COR-L47 (cell line): ENCODE measurements around the gene AFF3.

ENCODE experiments used
- DNase-seq: peaks from one replicate; lab custom pipeline; 2025; lab: John Stamatoyannopoulos, UW

Gene AFF3

DNA sequence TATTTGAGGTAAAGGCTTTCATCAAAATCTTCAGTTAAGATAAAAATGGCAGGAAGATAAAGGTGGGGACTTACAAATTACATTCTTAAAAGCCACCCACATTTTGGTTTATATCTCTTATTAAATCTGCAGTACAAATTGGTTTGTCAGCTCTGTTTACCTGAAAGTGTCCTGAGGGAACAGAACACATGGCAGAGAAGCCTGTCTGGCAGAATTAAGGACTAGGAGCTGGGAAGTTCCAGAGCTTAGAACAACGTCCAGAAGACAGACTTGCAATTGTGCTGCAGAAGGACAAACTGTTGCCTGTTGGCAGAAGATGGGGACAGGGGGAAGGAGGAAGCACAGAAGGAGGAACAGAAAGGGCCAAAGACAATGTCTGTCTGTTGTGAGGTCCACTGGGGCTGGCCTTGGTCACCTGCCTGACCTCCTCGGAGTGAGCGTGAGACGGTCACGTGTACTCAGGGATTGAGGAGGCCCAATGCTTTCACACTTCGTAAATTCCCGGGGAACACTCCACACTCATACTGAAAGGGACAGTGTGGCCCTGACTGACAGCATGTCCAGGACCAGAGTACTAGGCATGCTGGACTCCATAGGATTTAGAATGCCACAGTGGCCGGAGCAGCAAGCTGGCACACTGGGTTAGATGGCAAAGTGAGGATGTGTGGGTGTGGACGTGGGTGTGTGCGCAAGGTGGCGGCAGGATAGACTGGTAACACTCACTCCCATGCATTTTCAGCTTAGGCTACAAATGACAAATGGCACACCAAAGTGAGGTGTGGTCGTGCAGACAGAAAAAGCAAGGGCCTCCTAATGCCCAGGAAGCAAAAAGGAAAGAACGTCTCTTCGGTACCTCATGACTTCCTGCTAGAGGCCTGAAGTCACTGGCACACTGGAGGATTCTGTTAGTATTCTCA lies 441.6 kb downstream of the AFF3 start:
- no peak for DNase-seq

DNA sequence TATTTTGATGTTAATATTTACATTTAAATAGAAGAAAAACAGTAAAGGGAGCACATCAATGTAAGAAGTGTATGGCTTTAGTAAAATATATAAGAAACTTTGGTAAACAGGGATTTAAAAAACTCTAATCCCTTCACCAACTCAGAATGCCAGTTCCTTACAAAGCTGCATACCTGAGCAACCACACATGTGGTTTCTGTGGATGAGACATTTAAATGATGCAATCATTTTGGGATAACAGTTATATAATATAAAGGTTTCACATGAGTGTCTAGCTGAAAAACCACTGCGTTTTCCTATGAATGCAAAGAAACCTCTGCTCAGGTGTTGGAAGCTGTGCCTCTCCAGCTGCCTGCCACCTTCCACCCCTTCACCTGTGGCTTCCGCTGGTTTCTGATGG lies 443.5 kb downstream of the AFF3 start:
- DNase-seq: no peak

DNA sequence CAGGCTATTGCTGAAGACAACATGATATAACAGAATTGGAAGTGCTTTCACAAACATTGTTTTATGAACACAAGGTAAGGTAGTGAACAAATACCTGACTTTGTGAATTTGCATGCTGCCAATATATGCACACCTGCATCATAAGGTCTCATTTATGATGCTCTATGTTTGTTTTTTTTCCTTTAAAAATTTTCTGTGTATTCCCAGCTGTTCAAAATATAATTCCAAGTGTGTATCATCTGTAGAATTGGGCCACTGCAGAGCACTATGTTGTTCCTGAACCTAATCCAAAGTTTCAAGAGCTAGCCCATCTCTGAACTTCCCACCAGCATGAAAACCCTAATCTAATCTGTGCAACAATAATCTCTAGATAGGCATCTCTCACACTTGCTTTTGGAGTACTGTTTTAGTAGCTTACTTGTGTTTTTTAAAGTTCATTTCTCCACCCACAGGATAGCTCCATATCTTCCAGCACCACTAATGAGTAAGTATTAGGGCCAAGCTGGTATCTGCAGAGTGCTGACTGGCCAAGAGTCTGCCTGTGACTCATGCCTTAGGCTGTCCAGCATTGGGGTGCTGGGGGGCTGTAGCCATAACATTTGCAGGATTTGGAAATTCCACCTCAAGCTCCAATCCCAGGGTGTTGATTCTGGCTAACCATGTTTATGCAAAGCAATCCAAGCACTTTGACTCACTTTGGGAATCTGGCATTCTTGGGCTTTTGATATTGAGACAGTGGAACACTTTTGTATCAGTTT lies 444.4 kb downstream of the AFF3 start:
- no peak for DNase-seq

DNA sequence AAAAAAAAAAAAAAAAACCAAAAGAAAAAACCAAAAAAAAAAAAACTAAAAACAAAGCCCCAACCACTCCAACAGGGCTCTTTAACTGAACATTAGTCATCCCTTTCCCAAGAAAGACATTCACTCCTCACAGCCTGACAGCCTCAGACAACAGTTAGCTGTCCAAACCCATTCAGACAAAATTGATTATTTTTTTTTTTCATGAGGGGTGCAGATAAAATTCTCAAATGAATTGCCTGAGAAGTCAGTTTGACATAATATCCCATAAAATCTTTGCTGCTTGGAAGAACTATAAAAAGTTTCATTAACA lies 446.5 kb downstream of the AFF3 start:
- DNase-seq: no peak

DNA sequence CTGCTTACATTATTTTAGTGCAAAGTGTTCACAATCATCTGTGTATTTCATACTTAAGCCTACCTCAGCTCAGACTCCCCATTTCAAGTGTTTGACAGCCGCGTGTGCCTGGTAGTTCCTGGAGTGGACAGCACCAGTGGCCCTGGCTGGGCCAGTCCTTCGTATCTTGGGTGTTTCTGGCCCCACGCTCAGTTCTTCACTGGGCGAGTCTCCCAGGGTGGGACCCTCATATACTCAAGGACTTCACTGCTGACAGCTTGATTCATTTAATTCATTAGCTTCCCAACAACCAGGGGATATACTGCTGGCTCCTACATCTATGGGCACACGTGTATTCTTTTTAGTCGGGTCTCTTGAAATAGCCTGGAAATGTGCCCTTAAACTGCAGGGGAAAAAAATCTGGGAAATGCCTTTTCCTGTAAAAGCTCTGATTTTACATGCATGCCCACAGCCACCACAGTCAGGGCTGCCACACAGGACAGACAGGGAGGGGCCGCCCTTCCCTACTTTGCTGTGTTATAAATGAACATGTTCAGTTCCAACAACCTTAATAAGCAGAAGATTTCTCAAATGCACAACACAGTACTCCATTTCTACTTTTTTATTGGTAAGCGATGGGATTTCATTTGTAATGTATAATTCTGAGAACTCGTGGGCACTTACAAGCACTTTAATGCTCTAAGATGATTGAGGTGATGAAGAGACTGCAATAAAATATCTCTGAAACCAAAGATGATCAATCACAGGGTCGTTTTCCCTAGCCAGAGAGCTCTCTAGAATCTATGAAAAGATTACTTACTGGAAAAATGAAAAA lies 447.1 kb downstream of the AFF3 start:
- DNase-seq: no peak

DNA sequence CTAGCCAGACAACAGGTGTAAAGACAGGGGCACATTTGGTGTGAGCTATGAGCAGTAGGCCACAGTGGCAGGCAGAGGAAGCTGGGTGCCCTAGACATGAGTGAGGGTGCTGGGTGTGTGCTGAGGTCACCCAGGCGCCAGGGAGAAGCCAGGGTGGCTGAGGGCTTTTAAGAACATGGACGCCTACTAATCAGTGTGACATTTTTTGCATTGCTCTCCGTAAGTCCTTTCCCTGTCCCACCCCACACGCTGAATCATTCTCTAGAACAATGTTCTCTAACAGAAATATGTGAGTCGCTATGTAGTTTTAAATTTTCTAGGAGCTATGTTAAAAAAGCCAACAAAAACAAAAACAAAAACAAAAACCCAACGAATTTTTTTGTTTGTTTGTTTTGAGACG lies 448.1 kb downstream of the AFF3 start:
- DNase-seq: no peak

DNA sequence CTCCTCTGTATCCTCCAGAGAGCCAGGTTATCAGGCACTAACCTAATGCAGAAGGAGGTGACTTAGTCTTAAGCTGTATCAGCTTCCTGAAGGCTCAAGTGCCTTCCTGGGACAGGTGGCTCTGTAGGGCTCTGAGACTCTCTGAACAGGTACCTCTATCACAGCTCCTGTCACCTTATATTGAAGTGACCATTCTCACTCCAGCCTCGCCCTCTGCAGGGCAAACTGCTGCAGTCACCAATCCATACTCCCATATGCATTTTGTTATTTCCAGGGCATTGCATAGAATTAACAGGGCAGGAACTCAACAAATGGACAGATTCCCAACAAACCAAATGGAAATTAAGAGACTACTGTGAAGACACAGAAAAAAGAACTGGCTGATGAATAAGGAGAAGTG lies 449.6 kb downstream of the AFF3 start:
- no peak for DNase-seq

DNA sequence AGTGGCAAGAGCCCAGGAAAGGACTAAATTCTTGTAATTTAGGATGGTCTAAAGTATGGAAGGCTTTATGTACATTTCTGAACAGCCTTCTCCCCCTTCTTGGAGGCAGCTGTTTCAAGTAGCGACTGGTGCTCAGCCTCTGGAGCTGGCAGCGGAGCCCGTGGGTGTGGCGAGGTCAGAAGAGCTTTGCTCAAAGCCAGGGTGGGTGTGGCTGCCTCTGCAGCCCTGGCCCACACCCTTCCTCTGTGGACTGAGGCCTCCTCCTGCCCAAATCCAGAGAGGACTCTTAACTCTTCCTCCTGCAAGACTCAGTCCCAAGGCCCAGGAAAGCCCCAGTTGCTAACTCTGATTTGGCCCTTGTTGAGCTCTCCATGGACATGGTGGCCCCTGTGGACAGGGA lies 450.5 kb downstream of the AFF3 start:
- no peak for DNase-seq

DNA sequence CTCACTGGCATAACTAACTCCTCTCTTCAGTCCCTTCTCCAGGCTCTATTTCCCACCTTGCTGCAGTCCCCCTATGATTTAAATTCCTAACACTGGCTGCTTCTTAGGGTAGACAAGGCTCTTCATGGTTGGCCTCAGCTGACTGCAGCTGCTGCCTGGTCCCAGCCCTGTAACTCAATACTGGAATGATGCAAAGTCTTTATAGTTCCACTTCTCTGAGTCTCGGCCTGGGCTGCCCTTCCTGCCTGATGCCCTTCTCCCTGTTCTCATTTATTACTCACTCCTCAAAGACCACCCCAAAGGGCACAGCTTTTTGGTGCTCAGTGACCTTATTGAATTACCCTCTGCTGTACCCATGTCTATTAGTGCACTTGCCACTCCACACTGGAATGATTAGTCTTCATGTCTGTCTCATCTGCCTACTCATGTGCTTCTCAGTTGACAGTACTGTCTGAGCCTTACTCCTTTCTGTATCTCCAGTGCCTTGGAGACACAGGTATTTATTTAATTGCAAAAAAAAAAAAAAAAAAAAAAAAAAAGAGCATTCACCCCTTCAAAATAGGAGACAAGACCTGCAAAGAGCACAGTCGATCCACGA lies 453.1 kb downstream of the AFF3 start:
- DNase-seq: no peak

DNA sequence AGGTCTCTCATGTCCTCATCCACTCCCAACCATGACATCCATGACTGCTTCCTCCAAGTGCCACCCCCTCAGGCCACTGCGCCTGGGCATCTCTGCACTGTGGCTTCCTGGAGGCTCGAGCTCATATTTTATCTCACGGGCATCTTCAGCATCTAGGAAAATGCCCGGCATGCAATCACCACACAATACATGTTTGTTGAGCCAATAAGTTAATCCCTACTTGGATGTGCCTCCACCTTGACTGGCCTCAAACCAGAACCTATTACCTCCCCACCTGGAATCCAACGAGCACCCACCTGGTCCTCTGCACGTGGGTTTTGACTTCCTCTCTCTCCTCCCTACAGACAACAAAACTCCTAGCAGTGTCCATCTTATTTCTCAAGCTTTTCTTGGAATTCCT lies 453.7 kb downstream of the AFF3 start:
- DNase-seq: no peak

DNA sequence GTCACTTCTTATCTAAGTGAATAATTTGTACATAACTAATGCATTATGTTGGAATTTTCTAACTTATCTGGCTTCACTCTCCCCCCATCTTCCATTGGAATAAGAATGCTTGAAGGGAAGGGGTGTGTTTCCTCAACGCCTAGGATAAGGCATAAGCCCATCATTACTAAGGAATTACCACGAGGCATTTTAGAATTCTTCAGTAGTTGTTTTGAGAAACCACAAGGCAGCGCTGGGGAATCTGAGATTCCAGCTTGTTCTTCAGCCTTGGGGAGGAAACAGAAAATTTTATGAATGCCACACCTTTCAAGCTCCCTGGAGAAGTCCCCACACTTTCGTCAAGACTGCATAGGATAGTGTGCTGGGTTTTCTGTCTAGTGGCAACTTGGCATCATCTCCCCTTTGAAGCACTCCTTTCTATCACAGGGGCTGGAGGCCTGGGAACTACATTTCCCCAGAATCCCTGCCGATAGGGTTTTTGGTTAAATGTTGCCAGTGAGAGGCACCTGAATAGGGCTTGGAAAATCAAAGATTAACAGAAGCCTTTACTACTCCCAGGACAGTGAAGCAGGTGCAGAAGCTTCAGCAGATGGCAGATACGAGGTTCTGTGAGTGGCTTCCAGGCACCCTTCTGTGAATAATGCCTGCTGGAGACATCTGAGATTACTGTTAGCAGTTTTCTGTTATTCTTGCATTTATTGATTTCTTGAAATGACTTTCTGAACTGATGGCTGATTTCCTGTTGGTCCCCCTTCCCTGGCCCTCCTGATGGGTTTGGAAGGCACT lies 459.9 kb downstream of the AFF3 start:
- DNase-seq: no peak

DNA sequence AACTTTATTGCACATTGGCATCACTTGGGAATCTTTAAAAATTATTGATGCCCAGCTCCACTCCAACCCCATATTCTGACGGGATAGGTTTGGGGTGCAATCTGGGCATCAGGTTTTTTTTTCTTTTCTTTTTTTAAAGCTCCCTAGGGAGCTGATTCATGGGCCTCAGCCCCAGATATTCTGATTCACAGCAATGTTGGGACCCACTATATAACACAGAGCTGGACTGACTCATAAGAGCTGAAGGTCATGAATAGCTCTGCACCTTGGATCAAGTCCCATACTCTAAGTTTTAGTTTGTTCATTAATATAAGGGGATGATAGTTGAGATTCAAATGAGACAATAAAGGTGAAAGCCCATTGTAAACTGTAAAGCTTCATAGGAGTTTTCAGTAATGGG lies 461.4 kb downstream of the AFF3 start:
- no peak for DNase-seq

DNA sequence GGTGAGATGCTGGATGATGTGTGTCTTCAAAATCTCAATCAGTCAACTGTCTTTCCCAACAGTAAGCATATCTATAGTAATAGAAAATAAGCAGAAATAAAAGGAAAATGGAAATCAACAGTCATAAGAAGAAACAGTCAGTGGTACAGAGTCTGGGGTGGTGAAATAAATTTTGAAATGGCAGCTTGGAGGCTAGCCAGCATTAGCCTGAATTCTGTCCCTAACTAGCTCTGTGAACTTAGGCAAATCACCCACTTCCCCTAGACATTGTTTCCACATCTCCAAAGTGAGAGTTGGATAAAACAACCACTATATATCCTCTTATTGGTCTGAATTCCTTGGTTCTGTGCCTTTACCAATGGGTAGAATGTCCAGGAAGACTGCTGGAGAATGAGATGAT lies 462.9 kb downstream of the AFF3 start:
- DNase-seq: no peak

DNA sequence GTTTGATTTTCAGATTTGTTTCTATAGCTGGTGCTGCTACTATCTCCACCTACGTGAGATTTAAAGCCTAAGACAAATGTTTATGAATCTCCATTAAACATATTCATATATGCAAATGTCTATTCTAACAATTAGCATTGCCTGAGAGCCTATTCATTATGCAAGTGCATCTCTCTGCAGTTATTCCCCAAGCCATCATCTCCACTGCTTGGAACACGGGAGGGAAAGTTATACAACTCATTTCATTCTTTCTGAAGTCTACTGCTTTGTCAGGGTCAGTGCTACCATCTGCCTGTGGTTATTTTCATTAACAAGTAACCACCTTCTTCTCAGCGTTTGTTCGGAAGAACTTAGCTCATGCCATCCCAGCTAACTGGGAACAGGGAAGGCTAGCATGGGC lies 463.8 kb downstream of the AFF3 start:
- DNase-seq: no peak

DNA sequence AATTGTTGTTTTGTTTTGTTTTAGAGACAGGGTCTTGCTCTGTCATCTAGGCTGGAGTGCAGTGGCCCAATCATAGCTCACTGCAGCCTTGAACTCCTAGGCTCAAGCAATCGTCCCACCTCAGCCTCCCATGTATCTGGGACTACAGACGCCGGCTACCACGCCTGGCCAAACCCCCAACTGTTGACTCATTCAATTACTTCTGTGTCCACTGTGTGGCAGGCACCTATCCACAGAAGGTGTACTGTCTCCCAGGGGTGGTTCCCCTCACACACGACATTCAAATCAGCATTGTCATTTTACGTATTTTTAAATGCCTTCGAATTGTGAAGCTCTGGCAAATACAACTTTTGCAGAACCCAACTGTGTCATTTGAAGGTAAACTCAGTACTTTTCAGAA lies 464.6 kb downstream of the AFF3 start:
- DNase-seq: no peak

DNA sequence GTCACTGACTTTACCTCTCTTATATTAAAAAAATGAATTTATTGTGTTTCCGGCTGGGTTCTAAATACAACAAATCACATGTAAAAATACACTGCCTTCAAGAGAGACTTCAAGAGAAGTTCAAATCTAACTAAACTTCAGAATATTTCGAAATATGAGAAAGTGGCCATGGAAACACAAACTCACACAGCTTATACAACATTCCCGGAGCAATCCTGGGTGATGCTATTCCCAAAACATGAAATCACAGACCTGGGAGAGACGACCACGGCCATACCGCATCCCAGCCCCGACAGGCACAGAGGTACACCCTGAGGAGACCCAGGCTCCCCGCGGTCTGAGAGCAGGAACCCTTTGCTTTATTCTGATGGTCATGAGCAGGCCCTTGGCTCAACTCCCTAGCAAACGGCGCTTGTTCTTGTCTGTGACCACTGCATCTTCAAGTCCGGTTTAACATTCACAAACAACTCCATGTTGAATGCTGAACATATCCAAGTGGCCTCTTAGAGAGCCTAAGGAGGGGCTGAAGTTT lies 467.2 kb downstream of the AFF3 start:
- no peak for DNase-seq

DNA sequence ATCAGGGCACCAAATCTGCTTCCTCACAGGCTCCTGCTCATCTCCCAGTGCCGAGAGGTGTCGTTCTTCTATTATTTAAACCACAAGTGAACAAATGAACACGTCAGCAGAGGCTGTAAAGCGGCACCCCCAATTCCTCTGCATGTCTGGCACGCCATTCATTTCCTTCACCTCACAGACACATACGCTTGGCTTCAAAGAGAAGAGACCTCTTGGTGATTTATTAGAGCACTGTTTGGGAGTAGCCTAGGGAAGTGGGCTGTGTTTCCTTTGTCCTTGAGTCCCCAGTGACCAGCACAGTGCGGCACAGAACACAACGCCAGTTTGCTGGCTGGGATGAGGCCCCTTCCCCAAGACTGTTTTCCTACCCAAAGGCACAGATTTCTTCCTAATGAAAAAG lies 468.3 kb downstream of the AFF3 start:
- DNase-seq: no peak

DNA sequence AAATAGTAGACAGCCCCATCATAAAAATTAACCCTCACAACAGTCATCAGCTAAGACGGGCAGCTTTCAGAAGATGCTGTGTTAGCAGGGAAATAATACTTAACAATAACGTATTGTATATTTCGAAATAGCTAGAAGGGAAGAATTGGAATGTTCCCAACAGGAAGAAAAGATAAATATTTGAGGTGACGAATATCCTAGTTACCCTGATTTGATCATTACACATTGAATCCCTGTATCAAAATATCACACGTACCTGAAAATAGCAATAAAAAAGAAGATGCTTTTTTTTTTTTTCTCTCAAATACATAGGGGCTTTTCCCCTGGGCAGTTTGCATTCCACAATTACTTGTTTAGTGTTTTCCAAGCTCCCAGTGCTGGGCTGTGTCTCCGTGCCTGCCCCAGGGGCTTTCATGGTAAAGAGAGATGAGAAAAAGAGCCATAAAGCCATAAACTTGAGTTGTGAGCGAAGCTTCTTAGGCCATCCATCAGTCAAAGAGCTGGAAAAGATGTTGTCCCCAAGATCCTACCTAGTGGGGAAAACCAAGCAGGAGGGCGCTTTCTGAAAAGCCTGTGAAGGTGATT lies 469.5 kb downstream of the AFF3 start:
- DNase-seq: no peak

DNA sequence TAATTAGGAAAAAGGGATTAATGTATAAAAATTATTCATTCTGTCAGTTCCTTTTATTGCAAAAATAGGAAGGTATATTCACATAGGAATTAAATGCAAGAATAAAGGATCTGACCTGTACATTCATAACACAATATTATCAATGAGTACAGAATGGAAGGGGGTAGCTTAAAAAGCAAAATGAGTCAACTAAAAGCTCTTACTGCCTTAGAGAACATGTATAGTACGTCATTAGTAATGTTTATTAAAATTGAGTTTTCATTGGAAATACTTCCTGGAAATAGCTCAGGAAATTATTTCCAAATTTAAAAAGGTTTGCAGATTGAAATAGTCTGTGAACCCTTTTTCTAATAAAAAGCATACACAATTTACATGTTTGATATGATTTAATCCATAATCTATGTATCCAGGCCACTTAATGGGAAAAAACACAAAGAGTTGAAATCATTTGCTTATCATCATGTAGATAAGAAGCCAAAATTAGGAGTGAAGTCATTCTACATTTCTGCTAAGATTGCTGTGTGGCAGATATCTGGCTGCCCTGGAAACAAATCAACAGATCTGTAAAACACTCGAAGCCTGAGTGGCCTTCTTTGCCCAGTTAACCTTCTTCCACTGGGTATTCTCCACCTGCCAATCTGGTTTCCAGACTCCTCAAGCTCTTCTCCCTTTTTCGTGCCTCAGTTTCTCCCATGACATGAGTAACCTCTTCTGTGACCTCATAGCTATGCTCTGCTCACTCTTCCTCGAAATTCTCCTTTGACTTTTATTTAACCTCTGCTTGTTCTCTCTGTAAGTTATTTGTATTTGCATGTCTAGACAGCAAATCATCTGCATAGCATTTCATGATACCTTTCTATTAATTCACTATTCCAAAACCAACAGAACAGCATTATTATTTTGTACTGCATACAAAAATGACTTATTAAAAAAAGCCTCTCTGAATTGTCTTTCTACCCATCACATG lies 471.3 kb downstream of the AFF3 start:
- no peak for DNase-seq

DNA sequence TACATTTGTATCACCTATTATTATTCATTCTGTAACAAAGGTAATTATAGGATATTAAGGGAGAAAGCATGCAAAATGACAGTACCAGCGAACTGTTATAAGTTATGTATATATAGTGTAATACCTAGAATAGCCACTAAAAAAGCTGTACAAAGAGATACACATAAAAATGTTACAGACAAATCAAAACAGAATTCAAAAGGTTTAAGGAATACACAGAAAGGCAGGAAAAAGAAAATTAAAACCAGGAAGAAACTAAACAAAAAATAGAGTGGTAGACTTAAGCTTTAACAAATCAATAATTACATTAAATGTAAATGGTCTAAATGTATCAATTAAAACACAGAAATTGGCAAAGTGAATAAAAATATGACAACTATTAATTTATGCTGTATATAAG lies 476.1 kb downstream of the AFF3 start:
- no peak for DNase-seq
